Activated CD4-positive, alpha-beta T cell treated with anti-CD3 and anti-CD28 coated beads, Interleukin-2, amount 50 U/mL, for 1 hour (primary cell): Measurements from ENCODE around the gene TULP4.
"Not testable (repeated sequence)": the region's sequence is repeated elsewhere in the genome, so short reads cannot be mapped to it uniquely, and the experiment has no call there.

ENCODE experiments used
- DNase-seq: peaks from one replicate; pipeline ENCODE4 v3.0.0-alpha.2; 2020

TULP4 gene

GRCh38 chr6:158544428-158544827, 232.2 kb downstream of the TULP4 start:
- no peak for DNase-seq

GRCh38 chr6:158545043-158545966, 233.0 kb downstream of the TULP4 start:
- no peak for DNase-seq

GRCh38 chr6:158548418-158549161, 236.3 kb downstream of the TULP4 start:
- DNase-seq, result no peak

GRCh38 chr6:158552055-158552795, 240.0 kb downstream of the TULP4 start:
- DNase-seq, result no peak

GRCh38 chr6:158552796-158553138, 240.5 kb downstream of the TULP4 start:
- DNase-seq, result no peak

GRCh38 chr6:158554611-158555361, 242.5 kb downstream of the TULP4 start:
- DNase-seq, result no peak

- no peak for DNase-seq
These were observed 243.8 kb downstream of the TULP4 start for GRCh38 chr6:158556113-158556512.

GRCh38 chr6:158557110-158557509, 244.8 kb downstream of the TULP4 start:
- not testable (repeated sequence) for DNase-seq

GRCh38 chr6:158557927-158558326, 245.7 kb downstream of the TULP4 start:
- DNase-seq, result no peak

GRCh38 chr6:158558415-158559306, 246.4 kb downstream of the TULP4 start:
- DNase-seq, result no peak

GRCh38 chr6:158559338-158559894, 247.2 kb downstream of the TULP4 start:
- no peak for DNase-seq

- DNase-seq, result peak; percentile 88
These were observed 247.9 kb downstream of the TULP4 start, which contains the start of gene TMEM181 for GRCh38 chr6:158559895-158560835. TMEM181 (plus strand) TSS chr6:158560091; CDS start chr6:158560225, 134 bp downstream.

- DNase-seq, result no peak
These were observed 248.6 kb downstream of the TULP4 start for GRCh38 chr6:158560836-158561320.
